Cortex of kidney (tissue), 1 donor: ENCODE data around the gene BNIPL.

Experiments used
- DNase-seq: peaks from one replicate; lab custom pipeline; 2025; lab: John Stamatoyannopoulos, UW

BNIPL gene

GRCh38 chr1:151036356-151036755, at the start of gene BNIPL:
Gene BNIPL (plus strand): TSS chr1:151036586. CDS start chr1:151036726, 140 bp downstream.
- DNase-seq, result no peak

- no peak for DNase-seq
Measured at GRCh38 chr1:150987924-150988323, 48.5 kb upstream of the BNIPL start.

GRCh38 chr1:150992626-150993025, 43.8 kb upstream of the BNIPL start:
- DNase-seq, result no peak

- no peak for DNase-seq
Measured at GRCh38 chr1:150994248-150994647, 42.1 kb upstream of the BNIPL start.

GRCh38 chr1:150995460-150995859, 40.9 kb upstream of the BNIPL start:
- no peak for DNase-seq

GRCh38 chr1:150995896-150996295, 40.5 kb upstream of the BNIPL start:
- no peak for DNase-seq

GRCh38 chr1:150997126-150997872, 39.1 kb upstream of the BNIPL start:
- DNase-seq, result no peak

- no peak for DNase-seq
Measured at GRCh38 chr1:150997949-150998348, 38.4 kb upstream of the BNIPL start.

DNA sequence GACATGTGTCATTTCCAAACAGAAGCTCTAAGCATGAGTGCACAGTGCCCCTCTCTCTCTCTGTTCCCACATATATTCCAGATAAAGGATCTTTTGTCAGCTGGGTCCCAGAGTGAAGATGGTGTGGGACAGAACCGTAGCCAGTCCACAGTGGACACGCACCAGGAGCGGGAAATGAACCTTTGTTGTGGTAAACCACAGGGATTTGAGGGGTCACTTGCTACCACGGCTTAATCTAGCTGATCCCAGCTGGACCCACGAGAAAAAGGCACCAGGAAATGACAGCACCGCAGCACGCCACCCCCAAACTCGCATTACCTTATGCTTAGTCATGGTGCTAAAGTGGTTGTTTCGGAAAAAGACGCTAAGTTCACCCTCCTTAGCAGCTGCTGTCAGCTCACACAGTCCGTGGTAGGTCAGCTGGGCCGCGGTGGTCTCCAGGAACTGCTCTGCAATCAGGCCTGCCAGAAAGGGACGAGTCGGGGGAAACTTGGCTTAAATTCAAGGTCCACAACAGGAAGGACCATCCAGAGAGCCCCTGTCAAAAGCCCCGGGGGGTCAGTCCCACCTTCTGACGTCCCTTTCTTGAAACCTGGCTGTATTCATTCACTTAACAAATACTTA, 37.2 kb upstream of the BNIPL start:
- DNase-seq, result no peak

DNA sequence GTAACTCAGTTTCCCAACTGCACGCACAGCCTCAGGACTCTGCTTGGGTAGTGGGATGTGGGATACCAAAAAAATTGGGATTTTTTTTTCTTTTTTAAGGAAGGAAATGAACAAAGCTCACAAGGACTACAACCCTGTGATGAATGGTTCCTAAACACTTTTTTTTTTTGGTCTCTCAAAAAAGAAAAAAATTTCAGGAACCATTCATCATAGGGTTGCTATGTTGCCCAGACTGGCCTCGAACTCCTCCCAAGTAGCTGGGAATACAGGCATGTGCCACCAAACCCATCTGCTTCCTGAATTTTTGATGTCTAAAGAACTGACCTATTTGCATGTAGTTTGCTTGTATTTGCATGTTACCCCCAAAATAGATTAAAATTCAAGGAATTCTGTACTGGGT, 36.5 kb upstream of the BNIPL start:
- DNase-seq, result no peak

GRCh38 chr1:151000408-151000807, 36.0 kb upstream of the BNIPL start:
- no peak for DNase-seq

- no peak for DNase-seq
Measured at GRCh38 chr1:151001602-151002001, 34.8 kb upstream of the BNIPL start.

- no peak for DNase-seq
Measured at GRCh38 chr1:151002051-151002450, 34.3 kb upstream of the BNIPL start.

DNA sequence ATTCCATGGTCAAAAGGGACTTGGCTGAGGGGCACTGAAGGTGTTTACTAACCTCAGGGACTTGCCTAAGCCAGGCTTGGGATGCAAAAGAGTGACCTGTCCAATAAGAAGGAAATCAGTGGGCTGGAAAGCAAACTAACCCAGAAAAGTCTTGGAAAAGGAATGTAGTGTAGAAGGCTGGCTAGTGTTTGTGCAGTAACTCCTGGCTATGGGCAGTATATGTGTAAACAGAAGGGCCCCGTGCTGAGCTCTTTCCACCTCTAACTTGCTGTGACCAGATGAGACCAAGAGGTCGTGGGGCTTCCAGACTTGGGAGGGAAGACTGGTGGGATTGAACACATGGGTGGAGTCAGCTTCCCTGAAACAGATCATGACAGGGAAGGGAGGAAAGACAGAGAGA, 33.8 kb upstream of the BNIPL start:
- DNase-seq, result no peak

- DNase-seq, result no peak
Measured at GRCh38 chr1:151003180-151003579, 33.2 kb upstream of the BNIPL start.

GRCh38 chr1:151005729-151006319, 30.6 kb upstream of the BNIPL start:
- no peak for DNase-seq

DNA sequence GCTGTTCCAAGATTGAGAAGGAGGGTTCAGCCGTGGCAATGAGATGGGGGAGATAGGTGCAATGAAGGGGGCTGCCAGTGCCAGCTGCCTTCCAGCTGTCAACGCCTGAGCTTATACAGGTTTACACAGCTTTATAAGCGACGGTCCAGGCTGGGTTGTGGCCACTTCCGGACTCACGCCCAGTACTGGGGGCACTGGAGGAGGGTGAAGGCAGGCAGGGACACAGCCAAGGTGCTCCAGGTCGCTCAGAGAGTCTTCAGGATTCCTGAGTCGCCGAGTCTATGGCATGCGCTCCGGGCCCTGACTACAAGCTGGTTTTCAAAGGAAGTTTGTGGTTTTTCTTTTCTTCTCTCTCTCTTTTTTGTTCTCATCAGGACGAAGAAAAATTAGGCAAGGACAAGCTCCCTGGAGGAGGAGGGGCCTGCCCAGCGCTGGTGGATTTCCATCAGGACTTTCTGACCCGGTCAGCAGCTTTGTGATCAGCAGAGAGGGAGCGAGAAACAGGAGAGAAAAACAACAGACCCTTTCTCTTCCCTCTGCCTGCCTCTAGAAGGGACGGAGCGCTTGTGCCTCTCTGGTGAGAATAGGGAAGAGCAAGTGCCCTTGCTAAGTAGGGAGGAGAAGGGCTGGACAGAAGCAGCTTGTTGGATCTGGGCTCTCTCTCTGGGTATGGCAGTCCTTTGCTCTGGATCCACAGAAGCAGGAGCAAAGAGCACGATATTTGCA, 29.9 kb upstream of the BNIPL start, which contains the start of gene MINDY1:
TSS of gene MINDY1 (minus strand) at position 576 of the 726 bp plus-strand sequence. CDS start 4,285 bp downstream, outside the sequence.
- no peak for DNase-seq

DNA sequence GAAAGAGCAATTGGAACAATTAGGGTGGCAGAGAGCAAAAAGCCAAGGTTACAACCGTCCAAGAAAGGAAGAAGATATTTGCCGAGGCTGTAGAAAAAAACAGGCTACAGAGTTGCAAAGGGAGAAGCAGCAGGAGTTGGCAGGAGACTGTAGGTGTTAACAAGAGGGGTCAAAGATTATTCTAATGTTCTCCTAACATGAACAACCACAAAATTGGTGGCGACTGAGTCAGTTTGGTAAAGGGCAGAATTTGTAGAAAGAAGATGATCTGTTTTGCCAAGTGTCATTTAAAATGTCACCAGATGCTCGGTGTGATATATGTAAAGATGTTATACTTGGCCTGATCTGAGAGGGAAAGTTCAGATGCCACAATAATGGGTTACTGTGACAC, 28.5 kb upstream of the BNIPL start:
- no peak for DNase-seq

- DNase-seq, result peak; percentile 71
Measured at GRCh38 chr1:151008244-151009205, 27.9 kb upstream of the BNIPL start, which contains the start of gene PRUNE1. Gene PRUNE1 (plus strand): TSS chr1:151008449. CDS start chr1:151008633, 184 bp downstream.

- no peak for DNase-seq
Measured at GRCh38 chr1:151009206-151009587, 27.2 kb upstream of the BNIPL start.

- no peak for DNase-seq
Measured at GRCh38 chr1:151009674-151010345, 26.6 kb upstream of the BNIPL start.
